ENCODE results near the gene S100A2.

GRCh38 chr1:153609585-153609907 is 43.9 kb upstream of the S100A2 start:
- TF ChIP-seq CTCF (conservative IDR thresholded peaks at IDR 0.05; ENCODE audit: low read depth, low read length) (no peak), EZH2phosphoT487 (IDR thresholded peaks at IDR 0.05; ENCODE audit: borderline replicate concordance, low read length) (no peak)
